Fibroblast of pulmonary artery (primary cell): ENCODE data around the gene SLC26A4.

ENCODE experiments used
- DNase-seq: peaks from one replicate; pipeline ENCODE4 v3.0.0-alpha.2; 2010; ENCODE audit warnings: low read depth
- H3K4me3 ChIP-seq: replicated peaks from 2 replicates; pipeline ENCODE4 v1.5.1; 2011; ENCODE audit warnings: low read depth, mild to moderate bottlenecking, control low read depth, low read length, moderate library complexity
- CTCF ChIP-seq: IDR thresholded peaks from 2 replicates; pipeline ENCODE4 v1.5.1; 2011; ENCODE audit warnings: mild to moderate bottlenecking, control low read depth, low read length, inconsistent platforms; ENCODE audit errors: missing control alignments

SLC26A4 gene

GRCh38 chr7:107622894-107623293 is 37.7 kb upstream of the SLC26A4 start:
- DNase-seq = no peak
- no peak for TF ChIP-seq CTCF
- H3K4me3 ChIP-seq = no peak overlapping the region

- no peak overlapping the region for H3K4me3 ChIP-seq
- TF ChIP-seq CTCF = no peak
- no peak for DNase-seq
Measured at GRCh38 chr7:107627002-107627401, 33.6 kb upstream of the SLC26A4 start.

- no peak for DNase-seq
- H3K4me3 ChIP-seq = no peak overlapping the region
- TF ChIP-seq CTCF = no peak
Measured at GRCh38 chr7:107628461-107629064, 32.1 kb upstream of the SLC26A4 start.

- TF ChIP-seq CTCF = no peak
- no peak for DNase-seq
- no peak overlapping the region for H3K4me3 ChIP-seq
Measured at GRCh38 chr7:107630342-107630741, 30.3 kb upstream of the SLC26A4 start.

- no peak for TF ChIP-seq CTCF
- DNase-seq = no peak
Measured at GRCh38 chr7:107631588-107632491, 28.8 kb upstream of the SLC26A4 start.

GRCh38 chr7:107632492-107632865 is 28.1 kb upstream of the SLC26A4 start:
- no peak for DNase-seq
- H3K4me3 ChIP-seq = no peak overlapping the region
- no peak for TF ChIP-seq CTCF

More at GRCh38 chr7:107631588-107632491, 28.8 kb upstream of the SLC26A4 start:
- no peak overlapping the region for H3K4me3 ChIP-seq
